Stimulated activated CD8-positive, alpha-beta memory T cell treated with anti-CD3 and anti-CD28 coated beads, Interleukin-7, amount 100 ng/mL, for 48 hours (primary cell): ENCODE measurements around the gene OSTF1.

Experiments used
- DNase-seq, 2 donors: peaks; one replicate each; pipeline ENCODE4 v3.0.0-alpha.2; 2020; ENCODE audit warnings: low read depth in 1 of 2; ENCODE audit errors: extremely low read depth in 1 of 2

OSTF1 gene

GRCh38 chr9:75117564-75117963, 29.2 kb downstream of the OSTF1 start:
- DNase-seq = peak in 1 of 2 donors; percentile 18

- no peak for DNase-seq
These were observed 32.4 kb downstream of the OSTF1 start for GRCh38 chr9:75120686-75121085.

- no peak for DNase-seq
These were observed 33.7 kb downstream of the OSTF1 start for GRCh38 chr9:75121914-75122558.

- DNase-seq = no peak
These were observed 35.4 kb downstream of the OSTF1 start for GRCh38 chr9:75123696-75124095.

- no peak for DNase-seq
These were observed 40.2 kb downstream of the OSTF1 start for GRCh38 chr9:75128535-75128934.

GRCh38 chr9:75130172-75130571, 41.9 kb downstream of the OSTF1 start:
- DNase-seq = no peak

- no peak for DNase-seq
These were observed 42.4 kb downstream of the OSTF1 start for GRCh38 chr9:75130621-75131230.

GRCh38 chr9:75131700-75132099, 43.4 kb downstream of the OSTF1 start:
- DNase-seq = no peak

GRCh38 chr9:75132244-75132643, 43.9 kb downstream of the OSTF1 start:
- DNase-seq = no peak

- DNase-seq = no peak
These were observed 45.1 kb downstream of the OSTF1 start for GRCh38 chr9:75133396-75133795.

- no peak for DNase-seq
These were observed 46.2 kb downstream of the OSTF1 start for GRCh38 chr9:75134495-75134894.

- no peak for DNase-seq
These were observed 50.1 kb downstream of the OSTF1 start for GRCh38 chr9:75138260-75139040.

- DNase-seq = no peak
These were observed 50.9 kb downstream of the OSTF1 start for GRCh38 chr9:75139201-75139600.

- no peak for DNase-seq
These were observed 51.9 kb downstream of the OSTF1 start for GRCh38 chr9:75140261-75140660.

GRCh38 chr9:75142202-75142601, 53.9 kb downstream of the OSTF1 start:
- no peak for DNase-seq

- no peak for DNase-seq
These were observed 57.9 kb downstream of the OSTF1 start for GRCh38 chr9:75146229-75146628.

- DNase-seq = no peak
These were observed 59.3 kb downstream of the OSTF1 start for GRCh38 chr9:75147638-75148037.

- DNase-seq = no peak
These were observed 60.2 kb downstream of the OSTF1 start for GRCh38 chr9:75148561-75148960.

GRCh38 chr9:75149841-75150241, 61.5 kb downstream of the OSTF1 start:
- DNase-seq = no peak

- no peak for DNase-seq
These were observed 62.2 kb downstream of the OSTF1 start for GRCh38 chr9:75150512-75150911.

GRCh38 chr9:75152416-75152815, 64.1 kb downstream of the OSTF1 start:
- peak; percentile 39 to 71 for DNase-seq

- no peak for DNase-seq
These were observed 68.5 kb downstream of the OSTF1 start for GRCh38 chr9:75156858-75157257.
